ENCODE data around the gene C4BPB.

DNA sequence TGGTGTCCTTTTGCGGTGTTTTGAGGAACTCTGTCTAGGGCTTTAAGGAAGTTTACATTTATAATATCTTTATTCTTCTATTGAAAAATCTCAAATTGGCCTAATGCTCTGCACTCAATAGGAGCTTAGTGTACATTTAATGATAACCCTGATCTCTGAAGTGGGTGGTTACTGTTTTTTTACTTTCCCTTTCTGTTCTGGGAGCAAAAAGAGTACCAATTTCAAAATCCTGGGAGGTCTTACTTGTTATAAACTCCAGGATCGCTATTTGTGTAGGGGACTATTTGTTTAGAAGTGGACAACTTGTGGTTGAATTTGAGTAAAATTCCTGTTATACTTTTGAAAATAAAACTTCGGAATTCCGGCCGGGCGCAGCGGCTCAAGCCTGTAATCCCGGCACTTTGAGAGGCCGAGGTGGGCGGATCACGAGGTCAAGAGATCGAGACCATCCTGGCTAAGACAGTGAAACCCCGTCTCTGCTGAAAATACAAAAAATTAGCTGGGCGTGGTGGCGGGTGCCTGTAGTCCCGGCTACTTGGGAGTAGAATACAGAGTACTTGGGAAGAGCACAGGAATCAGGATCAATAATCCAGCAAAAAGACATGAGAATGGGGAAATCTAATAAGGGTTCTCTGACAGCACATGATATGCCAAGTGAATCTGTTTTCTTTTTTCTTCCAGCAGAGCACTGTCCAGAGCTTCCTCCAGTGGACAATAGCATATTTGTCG, 1.1 kb downstream of the C4BPB start:
- TF ChIP-seq POLR2A (IDR thresholded peaks at IDR 0.05; ENCODE audit: control extremely low read depth in 1 of 2, low read depth in 2 of 2, low read length in 2 of 2): no peak
- TF ChIP-seq HDAC6 (IDR thresholded peaks at IDR 0.05; ENCODE audit: low read depth, low read length): no peak
- no peak for TF ChIP-seq TAF1 (IDR thresholded peaks at IDR 0.05; ENCODE audit: low read depth, low read length)
- TF ChIP-seq, protein P1, sequence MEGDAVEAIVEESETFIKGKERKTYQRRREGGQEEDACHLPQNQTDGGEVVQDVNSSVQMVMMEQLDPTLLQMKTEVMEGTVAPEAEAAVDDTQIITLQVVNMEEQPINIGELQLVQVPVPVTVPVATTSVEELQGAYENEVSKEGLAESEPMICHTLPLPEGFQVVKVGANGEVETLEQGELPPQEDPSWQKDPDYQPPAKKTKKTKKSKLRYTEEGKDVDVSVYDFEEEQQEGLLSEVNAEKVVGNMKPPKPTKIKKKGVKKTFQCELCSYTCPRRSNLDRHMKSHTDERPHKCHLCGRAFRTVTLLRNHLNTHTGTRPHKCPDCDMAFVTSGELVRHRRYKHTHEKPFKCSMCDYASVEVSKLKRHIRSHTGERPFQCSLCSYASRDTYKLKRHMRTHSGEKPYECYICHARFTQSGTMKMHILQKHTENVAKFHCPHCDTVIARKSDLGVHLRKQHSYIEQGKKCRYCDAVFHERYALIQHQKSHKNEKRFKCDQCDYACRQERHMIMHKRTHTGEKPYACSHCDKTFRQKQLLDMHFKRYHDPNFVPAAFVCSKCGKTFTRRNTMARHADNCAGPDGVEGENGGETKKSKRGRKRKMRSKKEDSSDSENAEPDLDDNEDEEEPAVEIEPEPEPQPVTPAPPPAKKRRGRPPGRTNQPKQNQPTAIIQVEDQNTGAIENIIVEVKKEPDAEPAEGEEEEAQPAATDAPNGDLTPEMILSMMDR (IDR thresholded peaks at IDR 0.05; ENCODE audit: control extremely low read depth in 1 of 3, insufficient read depth in 1 of 3, low read depth in 1 of 3, low read length in 3 of 3): no peak
- no peak for TF ChIP-seq EZH2 (IDR thresholded peaks at IDR 0.05; ENCODE audit: low read depth, low read length, severe bottlenecking)
- TF ChIP-seq EP300 (IDR thresholded peaks at IDR 0.05; ENCODE audit: borderline replicate concordance in 1 of 2, low read depth in 2 of 2, low read length in 2 of 2): no peak
- no peak for TF ChIP-seq CEBPB (IDR thresholded peaks at IDR 0.05; ENCODE audit: low read depth, low read length)
- no peak for TF ChIP-seq POU5F1 (IDR thresholded peaks at IDR 0.05; ENCODE audit: low read depth, low read length)

Measured in H1 (cell line).